ENCODE results near the gene THYN1.
A peak's percentile ranks its signal among the peaks of the same experiment; 100 is the strongest.

The THYN1 gene

DNA sequence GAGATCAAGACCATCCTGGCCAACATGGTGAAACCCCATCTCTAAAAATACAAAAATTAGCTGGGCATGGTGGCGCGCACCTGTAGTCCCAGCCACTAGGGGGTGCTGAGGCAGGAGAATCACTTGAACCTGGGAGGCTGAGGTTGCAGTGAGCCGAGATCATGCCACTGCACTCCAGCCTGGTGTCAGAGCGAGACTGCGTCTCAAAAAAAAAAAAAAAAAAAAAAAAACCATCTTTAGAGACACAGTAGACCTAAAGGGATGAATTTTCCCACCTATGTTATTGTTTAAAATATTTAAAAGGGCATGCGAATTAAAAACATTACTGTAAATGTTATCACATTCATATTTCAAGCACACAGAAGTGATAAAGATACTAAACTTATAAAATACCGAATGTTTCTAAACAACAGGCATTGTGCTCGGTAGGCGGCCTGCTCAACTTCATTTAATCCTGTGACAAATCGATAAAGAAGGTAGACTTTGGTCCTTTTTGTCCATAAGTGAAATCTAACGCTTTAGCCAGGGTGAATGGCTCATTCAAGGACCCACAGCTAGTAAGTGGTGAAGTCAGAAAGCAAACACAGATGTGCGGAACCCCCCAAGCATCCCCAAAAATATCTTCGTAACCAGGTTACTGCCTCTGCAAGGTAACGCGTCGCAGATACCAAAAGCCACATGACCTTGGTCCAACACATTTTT, 45.5 kb downstream of the THYN1 start:
- DNase-seq = peak; percentile 66

DNA sequence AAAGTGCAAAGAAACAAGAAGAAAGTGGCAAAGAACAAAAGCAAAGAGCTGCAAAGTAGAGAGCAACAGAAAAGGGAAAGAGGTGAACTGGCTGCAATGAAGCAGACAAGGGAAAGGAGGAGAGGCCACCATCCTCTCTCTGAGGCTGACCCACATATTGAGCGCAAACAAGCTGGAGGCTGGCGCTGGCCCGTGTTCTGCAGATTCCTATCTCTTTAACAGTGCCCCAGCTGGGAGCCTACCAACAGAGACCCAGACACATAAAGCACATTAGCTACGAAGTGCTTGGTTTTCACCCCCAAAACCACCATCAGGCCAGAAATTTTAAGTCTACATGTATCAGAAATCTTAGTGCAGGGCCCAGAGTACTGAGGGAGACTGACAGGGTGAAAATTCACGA, 47.0 kb downstream of the THYN1 start:
- DNase-seq = no peak

- no peak for DNase-seq
Observed at GRCh38 chr11:134205729-134206128, 47.4 kb downstream of the THYN1 start.

DNA sequence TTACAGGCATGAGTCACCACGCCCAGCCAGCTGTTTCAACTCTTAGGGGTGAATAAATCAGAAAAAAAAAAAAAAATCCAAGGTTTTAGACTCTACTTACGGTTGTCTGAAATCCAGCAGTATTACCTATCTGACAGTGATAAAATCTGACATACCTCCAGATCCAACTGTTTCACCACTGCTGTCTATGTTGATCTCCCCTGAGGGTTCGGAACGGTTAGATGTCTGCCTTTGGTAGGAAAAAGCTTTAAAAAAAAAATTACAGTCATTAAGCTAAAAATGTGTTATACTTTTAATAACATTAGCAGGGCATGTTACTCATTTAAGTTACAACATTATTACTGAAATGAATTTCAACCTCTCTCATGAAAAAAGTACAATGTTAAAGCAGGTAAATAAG, 50.5 kb downstream of the THYN1 start:
- no peak for DNase-seq

DNA sequence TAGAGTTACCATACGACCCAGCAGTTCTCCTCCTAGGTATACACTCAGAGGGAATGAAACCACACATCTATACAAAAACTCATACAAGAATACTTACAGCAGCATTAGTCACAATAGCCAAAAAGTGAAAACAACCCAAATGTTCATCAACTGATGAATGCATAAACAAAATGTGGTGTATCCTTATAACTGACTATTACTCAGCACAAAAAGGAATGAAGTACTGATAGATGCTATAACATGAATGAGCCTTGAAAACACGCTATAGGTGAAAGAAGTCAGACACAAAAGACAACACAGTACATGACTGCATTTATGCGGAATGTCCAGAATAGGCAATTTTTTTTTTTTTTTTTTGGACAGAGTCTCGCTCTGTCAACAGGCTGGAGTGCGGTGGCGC, 52.5 kb downstream of the THYN1 start:
- DNase-seq = no peak

GRCh38 chr11:134199531-134199930, 53.6 kb downstream of the THYN1 start:
- no peak for DNase-seq

All from activated naive CD4-positive, alpha-beta T cell treated with anti-CD3 and anti-CD28 coated beads, Interleukin-2, amount 50 U/mL, for 16 hours (primary cell).